ENCODE data around the gene MARF1.

GRCh38 chr16:15672514-15673167 lies 29.7 kb upstream of the MARF1 start:
- TF ChIP-seq CTCF (IDR thresholded peaks at IDR 0.05; ENCODE audit: borderline replicate concordance, extremely low read depth, low read length, poor library complexity, severe bottlenecking) (no peak), EZH2 (IDR thresholded peaks at IDR 0.05; ENCODE audit: borderline replicate concordance, low read depth, low read length, severe bottlenecking) (no peak)
